ENCODE data around the gene COX10.
"Not testable (repeated sequence)": the region's sequence is repeated elsewhere in the genome, so short reads cannot be mapped to it uniquely, and the experiment has no call there.

Gene COX10

GRCh38 chr17:14069251-14070021 is at the start of gene COX10:
Gene COX10 (plus strand): TSS chr17:14069504. CDS start chr17:14069606, 102 bp downstream.
- DNase-seq = peak; percentile 80 to 83

DNA sequence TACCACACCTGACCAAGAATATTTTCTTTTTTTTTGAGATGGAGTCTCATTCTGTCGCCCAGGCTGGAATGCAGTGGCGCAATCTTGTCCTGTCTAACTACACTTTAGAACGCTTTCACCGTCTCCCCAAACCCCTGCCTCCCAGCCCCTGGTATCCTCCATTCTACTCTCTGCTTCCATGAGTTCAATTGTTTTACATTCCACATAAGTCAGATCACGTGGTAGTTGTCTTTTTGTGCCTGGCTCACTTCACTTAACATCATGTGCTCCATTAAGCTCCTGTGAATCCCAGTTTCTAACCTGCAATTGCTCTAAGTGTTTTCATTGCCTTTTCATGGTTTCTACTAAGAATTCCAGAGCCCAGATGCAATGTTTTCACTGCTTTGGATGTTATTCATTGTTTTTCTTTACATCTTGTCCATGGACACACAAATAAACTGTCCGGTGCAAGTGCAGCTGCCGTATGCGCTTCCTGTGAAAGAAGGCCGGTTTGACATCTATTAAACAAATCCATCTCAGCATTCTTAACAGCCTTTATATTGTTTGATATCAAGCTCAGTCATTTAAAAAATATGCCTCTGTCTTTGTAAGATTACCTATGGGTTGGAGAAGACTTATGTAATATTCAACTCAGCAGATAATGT is 47.5 kb upstream of the COX10 start:
- DNase-seq = not testable (repeated sequence)

DNA sequence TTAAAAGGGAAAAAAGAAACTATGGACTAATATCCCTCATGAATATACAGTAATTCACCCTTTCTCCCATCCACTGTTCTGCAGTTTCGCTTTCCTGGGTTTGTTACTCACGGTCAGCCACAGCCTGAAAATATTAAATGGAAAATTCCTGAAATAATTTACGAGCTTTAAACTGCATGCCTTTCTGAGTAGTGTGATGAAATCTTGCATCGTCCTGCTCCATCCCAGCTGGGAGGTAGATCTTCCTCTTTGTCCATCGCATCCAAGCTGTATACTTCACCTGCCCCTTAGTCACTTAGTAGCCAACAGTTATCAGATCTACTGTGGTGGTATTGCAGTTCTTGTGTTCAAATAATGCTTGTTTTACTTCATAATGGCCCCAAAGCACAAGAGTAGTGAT is 39.5 kb upstream of the COX10 start:
- DNase-seq = not testable (repeated sequence)

GRCh38 chr17:14032234-14032633 is 37.1 kb upstream of the COX10 start:
- no peak for DNase-seq

GRCh38 chr17:14033166-14033565 is 36.1 kb upstream of the COX10 start:
- DNase-seq = no peak

DNA sequence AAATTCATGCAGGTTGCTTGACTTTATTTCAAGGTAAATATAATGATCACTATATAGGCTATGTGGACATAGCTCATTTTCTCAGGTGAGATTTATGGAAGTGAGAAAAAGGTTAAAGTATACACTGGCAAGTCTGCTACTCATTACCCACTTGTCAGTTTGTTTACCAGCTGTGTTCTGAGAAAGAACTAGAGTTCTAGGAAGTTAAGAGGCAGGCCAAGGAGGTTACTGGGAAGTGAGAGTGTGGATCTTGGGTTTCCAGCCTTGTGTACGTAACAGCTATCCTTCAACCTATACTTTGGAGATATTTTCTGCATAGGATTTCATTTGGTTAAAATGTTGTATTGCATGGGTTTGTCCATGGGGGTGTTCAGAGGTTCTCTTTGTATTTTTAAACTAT is 31.9 kb upstream of the COX10 start:
- no peak for DNase-seq

GRCh38 chr17:14038206-14038605 is 31.1 kb upstream of the COX10 start:
- DNase-seq = no peak

DNA sequence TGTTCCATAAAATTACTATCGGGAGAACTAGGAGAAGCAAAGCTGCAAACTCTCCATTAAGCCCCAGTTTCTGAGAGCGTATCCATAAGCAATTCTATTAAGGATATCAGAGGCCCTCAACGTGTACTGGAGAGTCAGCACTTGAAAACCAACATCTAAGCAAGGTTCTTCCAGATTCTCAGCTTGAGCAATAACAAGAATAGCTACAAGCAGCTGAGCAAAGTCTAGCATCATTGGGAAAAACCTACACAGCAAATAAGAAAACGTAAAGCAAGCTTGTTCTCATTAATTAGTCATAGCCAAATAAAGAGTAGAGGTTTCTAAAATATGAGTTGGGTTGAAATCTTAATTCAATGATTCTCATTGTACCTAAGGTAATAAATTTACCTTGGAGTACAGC is 26.9 kb upstream of the COX10 start:
- no peak for DNase-seq

DNA sequence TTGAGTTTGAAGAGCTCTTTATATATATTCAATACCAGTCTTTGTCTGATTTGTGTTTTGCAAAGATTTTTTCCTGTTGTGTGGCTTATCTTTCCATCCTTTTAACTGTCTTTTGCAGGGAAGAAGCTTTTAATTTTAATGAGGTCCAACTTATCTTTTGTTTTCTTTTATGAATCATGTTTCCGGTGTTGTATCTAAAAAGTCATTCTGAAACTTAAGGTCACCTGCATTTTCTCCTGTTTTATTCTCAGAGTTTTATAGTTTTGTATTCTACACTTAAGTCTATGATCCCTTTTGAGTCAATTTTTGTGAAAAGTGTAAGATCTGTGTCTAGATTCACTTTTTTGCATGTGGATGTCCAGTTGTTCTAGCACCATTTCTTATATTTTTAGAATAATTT is 24.6 kb upstream of the COX10 start:
- no peak for DNase-seq

DNA sequence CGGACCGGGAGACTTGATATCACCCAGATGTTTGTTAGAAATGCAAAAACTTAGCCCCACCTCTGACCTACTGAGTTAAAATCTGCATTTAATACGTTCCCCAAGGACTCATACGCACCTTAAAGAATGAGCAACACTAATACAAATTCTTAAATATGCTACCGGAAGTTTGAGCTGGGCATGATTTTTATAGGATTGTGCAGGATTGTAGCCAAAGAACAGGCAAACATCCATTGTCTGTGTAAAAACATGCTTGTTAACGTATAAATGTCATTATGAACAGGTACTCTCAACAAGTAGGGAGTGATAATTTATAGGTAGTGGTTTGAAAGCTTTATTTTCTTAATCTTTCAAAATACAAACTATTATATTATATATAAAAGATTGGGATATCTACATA is 22.3 kb upstream of the COX10 start:
- DNase-seq = no peak

- no peak for DNase-seq
These were observed 21.7 kb upstream of the COX10 start for GRCh38 chr17:14047591-14047990.

DNA sequence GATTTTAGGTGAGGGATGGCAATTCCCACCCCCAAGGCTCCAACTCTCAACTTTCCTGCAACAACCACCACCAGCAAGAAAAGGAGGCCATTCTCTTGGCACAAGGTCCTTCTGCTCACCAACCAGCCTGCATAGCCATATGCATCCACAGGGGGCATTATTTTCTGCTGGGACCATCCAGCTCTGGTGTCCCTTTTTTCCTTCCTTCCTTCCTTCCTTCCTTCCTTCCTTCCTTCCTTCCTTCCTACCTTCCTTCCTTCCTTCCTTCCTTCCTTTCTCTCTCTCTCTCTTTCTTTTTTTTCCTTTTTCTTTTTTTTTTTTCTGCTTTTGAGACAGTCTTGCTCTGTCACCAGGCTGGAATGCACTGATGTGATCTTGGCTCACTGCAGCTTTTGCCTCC is 21.1 kb upstream of the COX10 start:
- peak in 1 of 2 donors; percentile 5 for DNase-seq

DNA sequence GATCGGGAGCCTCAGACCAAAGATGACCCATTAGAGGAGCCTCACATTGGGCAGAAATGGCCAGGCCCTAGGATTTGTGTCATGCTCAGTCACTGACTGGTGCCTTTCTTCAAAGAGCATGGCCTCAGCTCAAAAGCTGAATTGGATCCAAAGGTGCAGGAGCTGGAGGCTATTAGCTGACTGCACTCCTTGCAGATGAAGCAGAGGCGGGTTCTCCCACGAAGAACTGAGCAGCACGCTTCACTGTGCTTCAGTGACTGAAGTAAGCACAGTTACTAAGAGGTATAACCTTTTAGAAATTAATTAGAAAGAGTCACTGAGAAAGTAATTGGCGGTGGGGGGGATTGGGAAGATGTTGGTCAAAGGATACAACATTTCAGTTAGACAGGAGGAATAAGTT is 18.7 kb upstream of the COX10 start:
- no peak for DNase-seq

DNA sequence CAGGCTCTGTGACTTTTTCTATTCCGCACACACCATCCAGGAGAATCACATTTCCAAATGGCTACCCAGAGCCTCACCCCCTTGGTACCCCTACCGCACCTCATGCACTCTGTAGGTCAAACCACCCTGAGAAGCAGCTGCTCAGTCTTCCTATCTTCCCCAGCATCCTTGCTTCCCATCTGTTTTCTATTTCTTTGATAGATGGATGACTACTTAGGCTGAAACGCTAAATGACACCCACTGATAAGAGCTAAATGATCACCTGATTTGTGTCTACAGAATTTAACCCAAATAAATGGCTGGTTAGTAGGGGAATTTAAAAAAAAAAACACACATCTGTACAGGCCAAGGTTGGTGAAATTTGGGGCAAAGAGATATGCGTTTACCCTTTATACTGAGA is 17.6 kb upstream of the COX10 start:
- no peak for DNase-seq

GRCh38 chr17:14052886-14053615 is 16.3 kb upstream of the COX10 start:
- no peak for DNase-seq

- no peak for DNase-seq
These were observed 11.7 kb upstream of the COX10 start for GRCh38 chr17:14057591-14057990.

- DNase-seq = no peak
These were observed 11.3 kb upstream of the COX10 start for GRCh38 chr17:14058051-14058450.

GRCh38 chr17:14060706-14061105 is 8.6 kb upstream of the COX10 start:
- DNase-seq = no peak

- DNase-seq = no peak
These were observed 7.4 kb upstream of the COX10 start for GRCh38 chr17:14061666-14062560.

- DNase-seq = no peak
These were observed 2.0 kb upstream of the COX10 start for GRCh38 chr17:14067347-14067746.

DNA sequence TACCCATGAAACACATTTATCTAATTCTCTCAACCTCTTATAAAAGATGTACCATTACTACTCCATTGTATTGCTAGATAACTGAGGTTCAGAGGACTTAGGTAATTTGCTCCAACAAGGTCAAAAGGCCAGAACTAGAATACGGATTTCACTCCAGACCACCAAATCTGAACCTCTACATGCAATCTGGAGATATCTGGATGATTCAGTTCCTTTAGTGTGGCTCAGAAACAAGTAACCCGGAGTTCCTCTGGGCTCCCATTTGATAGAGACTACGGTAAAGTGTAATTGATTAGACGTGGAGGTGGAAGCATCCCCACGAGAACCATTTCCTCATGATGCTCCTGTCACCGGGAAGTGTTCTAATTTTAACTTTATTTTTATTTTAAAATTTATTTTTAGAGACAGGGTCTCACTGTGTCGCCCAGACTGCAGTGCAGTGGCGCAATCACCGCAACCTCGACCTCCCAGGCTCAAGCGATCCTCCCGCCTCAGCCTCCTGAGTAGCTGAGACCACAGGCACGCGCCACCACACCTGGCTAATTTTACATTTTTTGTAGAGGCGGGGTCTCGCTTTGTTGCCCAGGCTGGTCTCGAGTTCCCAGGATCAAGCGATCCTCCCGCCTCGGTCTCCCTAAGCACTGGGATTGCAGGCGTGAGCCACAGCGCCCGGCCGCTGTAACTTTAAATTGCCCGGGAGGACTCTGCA is 608 bp upstream of the COX10 start:
- no peak for DNase-seq

GRCh38 chr17:14070344-14070984 is 1.2 kb downstream of the COX10 start:
- DNase-seq = no peak
